Measurements from ENCODE around the gene RAD51B. TPM values are rescaled to one million over a fixed set of nuclear protein-coding genes. Genes with fewer than 3 reads are reported as not detected.

RAD51B gene
- total and polyA plus RNA-seq, 4 experiments from 2014 or later, result 22.0 to 35.7 (median 31.4) TPM

- Mint-ChIP-seq H3K27me3 (no peaks in the 10 kb centered on the region), H3K4me3 (no peak overlapping the region), H3K9me3 (peaks cover 0 to 7% (median under 1%) of the 10 kb centered on the region in 8 donors), H3K27ac (peak overlapping the region in 2 of 7 donors; percentile 13 to 80), H3K4me1 (peaks cover 0 to 4% (median 0%) of the 10 kb centered on the region in 4 donors), H3K36me3 (no peaks in the 10 kb centered on the region)
- Histone ChIP-seq H3K4me3 (ENCODE audit: low read length in 2 of 2) (no peak overlapping the region), H3K27me3 (ENCODE audit: insufficient read depth, low read length) (no peaks in the 10 kb centered on the region), H3K4me1 (ENCODE audit: insufficient read depth, low read length) (peaks cover 8% of the 10 kb centered on the region), H3K9me3 (ENCODE audit: control insufficient read depth in 1 of 2, low read length in 2 of 2) (no peaks in the 10 kb centered on the region), H3K36me3 (ENCODE audit: insufficient read depth, low read length) (no peaks in the 10 kb centered on the region), H3K27ac (ENCODE audit: low read depth, low read length) (no peak overlapping the region)
- intact Hi-C loops (cut with micrococcal nuclease), result no loop called here
- CTCF ChIA-PET (ENCODE audit: partially characterized antibody), result interaction anchor here (1.0 to 1.1 kb wide), 2 partner anchors 20 to 87 kb away, joined by 3 read pairs; no protein-coding TSS in a partner anchor
- DNase-seq, result no peak
- POLR2A ChIA-PET (ENCODE audit: partially characterized antibody), result interaction anchor here (1.4 to 1.5 kb wide), 2 partner anchors 11 to 80 kb away, joined by 4 to 6 read pairs; no protein-coding TSS in a partner anchor
Measured at GRCh38 chr14:68701001-68701741, 881.6 kb downstream of the RAD51B start.

GRCh38 chr14:68702135-68702534 is 882.6 kb downstream of the RAD51B start:
- Histone ChIP-seq H3K9me3 (ENCODE audit: control insufficient read depth in 1 of 2, low read length in 2 of 2) (no peaks in the 10 kb centered on the region), H3K4me3 (ENCODE audit: low read length in 2 of 2) (no peak overlapping the region), H3K36me3 (ENCODE audit: insufficient read depth, low read length) (no peaks in the 10 kb centered on the region), H3K27ac (ENCODE audit: low read depth, low read length) (no peak overlapping the region), H3K4me1 (ENCODE audit: insufficient read depth, low read length) (peaks cover 8% of the 10 kb centered on the region), H3K27me3 (ENCODE audit: insufficient read depth, low read length) (no peaks in the 10 kb centered on the region)
- H3K27ac Mint-ChIP-seq, result no peak overlapping the region
- DNase-seq, result no peak
- H3K27me3 Mint-ChIP-seq, result no peaks in the 10 kb centered on the region
- ChIA-PET CTCF (ENCODE audit: partially characterized antibody) (no interaction called here), POLR2A (ENCODE audit: partially characterized antibody) (interaction anchor here (1.4 kb wide), 1 partner anchor 10 kb away, joined by 4 read pairs; no protein-coding TSS in a partner anchor)
- no peaks in the 10 kb centered on the region for H3K36me3 Mint-ChIP-seq
- peaks cover 0 to 7% (median under 1%) of the 10 kb centered on the region in 8 donors for H3K9me3 Mint-ChIP-seq
- H3K4me1 Mint-ChIP-seq, result peaks cover 0 to 5% (median 0%) of the 10 kb centered on the region in 4 donors
- intact Hi-C loops (cut with micrococcal nuclease), result no loop called here
- no peak overlapping the region for H3K4me3 Mint-ChIP-seq

DNA sequence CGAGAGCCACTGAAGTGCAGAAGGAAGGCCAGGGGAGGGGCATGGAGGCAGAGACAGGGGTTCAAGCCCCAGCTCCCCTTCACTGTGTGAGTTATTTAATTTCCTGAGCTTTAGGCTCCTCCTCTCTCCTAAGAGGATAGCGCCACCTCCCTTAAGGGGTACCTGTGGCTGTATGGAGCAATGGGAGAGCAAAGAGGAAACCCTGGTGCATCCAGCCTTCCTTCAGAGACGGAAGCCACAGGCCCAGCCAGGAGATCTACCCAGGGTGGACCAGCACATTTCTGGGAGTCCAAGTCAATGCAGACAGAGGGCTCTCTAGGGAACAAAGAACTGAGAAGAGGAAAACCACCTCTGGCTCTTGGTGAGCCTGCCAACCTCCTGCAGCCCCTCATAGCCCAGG is 883.0 kb downstream of the RAD51B start:
- intact Hi-C loops (cut with micrococcal nuclease), result no loop called here
- H3K36me3 Mint-ChIP-seq, result no peaks in the 10 kb centered on the region
- Histone ChIP-seq H3K27ac (ENCODE audit: low read depth, low read length) (no peak overlapping the region), H3K36me3 (ENCODE audit: insufficient read depth, low read length) (no peaks in the 10 kb centered on the region), H3K4me1 (ENCODE audit: insufficient read depth, low read length) (peaks cover 8% of the 10 kb centered on the region), H3K9me3 (ENCODE audit: control insufficient read depth in 1 of 2, low read length in 2 of 2) (no peaks in the 10 kb centered on the region), H3K4me3 (ENCODE audit: low read length in 2 of 2) (no peak overlapping the region), H3K27me3 (ENCODE audit: insufficient read depth, low read length) (no peaks in the 10 kb centered on the region)
- DNase-seq, result no peak
- H3K4me3 Mint-ChIP-seq, result no peak overlapping the region
- no peak overlapping the region for H3K27ac Mint-ChIP-seq
- peaks cover 0 to 7% (median under 1%) of the 10 kb centered on the region in 8 donors for H3K9me3 Mint-ChIP-seq
- H3K4me1 Mint-ChIP-seq, result peaks cover 0 to 5% (median 0%) of the 10 kb centered on the region in 4 donors
- no peaks in the 10 kb centered on the region for H3K27me3 Mint-ChIP-seq
- POLR2A ChIA-PET (ENCODE audit: partially characterized antibody), result interaction anchor here (1.4 to 1.6 kb wide), 2 partner anchors 9 to 20 kb away, joined by 4 to 5 read pairs; no protein-coding TSS in a partner anchor
- CTCF ChIA-PET (ENCODE audit: partially characterized antibody), result no interaction called here

DNA sequence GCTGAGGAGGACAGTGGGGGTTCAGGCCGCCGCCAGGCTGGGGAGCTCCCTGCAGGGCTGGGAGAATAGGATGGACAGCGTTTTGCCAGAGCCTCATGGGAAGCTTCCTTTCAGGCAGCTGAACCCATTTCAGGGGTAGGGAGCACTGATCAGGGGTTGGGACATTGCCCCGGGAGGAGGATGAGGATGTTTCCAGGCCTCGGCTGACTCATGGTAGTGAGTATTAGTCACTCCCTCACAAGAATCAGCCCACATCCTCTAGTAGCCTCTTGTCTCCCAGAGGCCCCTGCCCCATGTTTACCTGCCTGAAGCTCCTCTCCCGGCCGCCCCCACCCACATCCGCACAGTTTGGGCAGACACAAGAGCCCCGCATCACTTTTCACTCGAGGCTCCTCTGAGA is 883.5 kb downstream of the RAD51B start:
- H3K4me1 ChIP-seq (ENCODE audit: insufficient read depth, low read length), result peaks cover 8% of the 10 kb centered on the region
- intact Hi-C loops (cut with micrococcal nuclease), result no loop called here

GRCh38 chr14:68704736-68705720 is 885.4 kb downstream of the RAD51B start:
- Mint-ChIP-seq H3K27ac (peak overlapping the region in 5 of 7 donors; percentile 9 to 78 (median 54)), H3K4me1 (peaks cover 0 to 5% (median under 1%) of the 10 kb centered on the region in 4 donors), H3K36me3 (no peaks in the 10 kb centered on the region), H3K4me3 (no peak overlapping the region), H3K9me3 (peaks cover 0 to 7% (median under 1%) of the 10 kb centered on the region in 8 donors), H3K27me3 (no peaks in the 10 kb centered on the region)
- CTCF ChIA-PET (ENCODE audit: partially characterized antibody), result no interaction called here
- no peak overlapping the region for H3K27ac ChIP-seq (ENCODE audit: low read depth, low read length)
- intact Hi-C loops (cut with micrococcal nuclease), result no loop called here
- no peak for DNase-seq
- H3K9me3 ChIP-seq (ENCODE audit: control insufficient read depth in 1 of 2, low read length in 2 of 2), result no peaks in the 10 kb centered on the region
- H3K4me3 ChIP-seq (ENCODE audit: low read length in 2 of 2), result no peak overlapping the region
- peaks cover 8% of the 10 kb centered on the region for H3K4me1 ChIP-seq (ENCODE audit: insufficient read depth, low read length)
- no peaks in the 10 kb centered on the region for H3K27me3 ChIP-seq (ENCODE audit: insufficient read depth, low read length)
- no peaks in the 10 kb centered on the region for H3K36me3 ChIP-seq (ENCODE audit: insufficient read depth, low read length)
- POLR2A ChIA-PET (ENCODE audit: partially characterized antibody), result no interaction called here

More for the DNA sequence above, 883.5 kb downstream of the RAD51B start:
- H3K27ac ChIP-seq (ENCODE audit: low read depth, low read length), result no peak overlapping the region
- DNase-seq, result no peak
- POLR2A ChIA-PET (ENCODE audit: partially characterized antibody), result interaction anchor here (1.6 kb wide), 1 partner anchor 20 kb away, joined by 5 read pairs; no protein-coding TSS in a partner anchor
- H3K36me3 ChIP-seq (ENCODE audit: insufficient read depth, low read length), result no peaks in the 10 kb centered on the region
- H3K27me3 ChIP-seq (ENCODE audit: insufficient read depth, low read length), result no peaks in the 10 kb centered on the region
- no peak overlapping the region for H3K4me3 ChIP-seq (ENCODE audit: low read length in 2 of 2)
- Mint-ChIP-seq H3K27ac (peak overlapping the region in 1 of 7 donors; percentile 51), H3K4me1 (peaks cover 0 to 5% (median 0%) of the 10 kb centered on the region in 4 donors), H3K27me3 (no peaks in the 10 kb centered on the region), H3K36me3 (no peaks in the 10 kb centered on the region), H3K4me3 (no peak overlapping the region), H3K9me3 (peaks cover 0 to 7% (median under 1%) of the 10 kb centered on the region in 8 donors)
- no peaks in the 10 kb centered on the region for H3K9me3 ChIP-seq (ENCODE audit: control insufficient read depth in 1 of 2, low read length in 2 of 2)
- CTCF ChIA-PET (ENCODE audit: partially characterized antibody), result interaction anchor here (1.3 kb wide), 1 partner anchor 25 kb away, joined by 3 read pairs; no protein-coding TSS in a partner anchor

DNA sequence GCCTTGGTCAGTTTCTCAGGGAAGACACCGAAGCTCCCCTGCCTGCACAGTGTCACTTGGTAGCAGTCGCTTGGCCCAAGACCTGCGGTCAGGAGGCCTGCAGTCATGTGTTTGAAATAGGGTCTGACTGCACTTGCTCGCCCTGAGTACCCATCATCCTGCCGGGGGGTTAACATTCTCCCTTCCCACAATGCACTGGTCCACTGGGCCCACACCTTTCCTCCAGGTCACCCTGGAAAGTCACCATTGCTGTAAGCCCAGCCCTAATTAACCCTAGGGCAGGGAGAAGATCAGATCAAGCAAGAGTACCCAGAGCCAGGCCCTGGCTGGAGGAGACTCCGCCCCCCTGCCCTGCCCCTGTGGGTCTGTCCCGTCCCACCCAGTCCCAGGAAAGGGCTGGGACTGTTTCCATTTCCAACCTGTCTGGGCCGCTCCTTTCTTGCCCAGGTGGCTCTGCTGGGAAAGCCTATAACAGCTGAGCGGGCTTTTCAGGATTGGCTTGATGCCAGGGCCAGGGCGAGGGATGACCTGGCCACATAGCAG is 886.2 kb downstream of the RAD51B start:
- Mint-ChIP-seq H3K27ac (no peak overlapping the region), H3K4me3 (no peak overlapping the region), H3K4me1 (peaks cover 0 to 7% (median 3%) of the 10 kb centered on the region in 4 donors), H3K27me3 (no peaks in the 10 kb centered on the region), H3K36me3 (no peaks in the 10 kb centered on the region), H3K9me3 (peaks cover 0 to 4% (median 0%) of the 10 kb centered on the region in 8 donors)
- ChIA-PET POLR2A (ENCODE audit: partially characterized antibody) (no interaction called here), CTCF (ENCODE audit: partially characterized antibody) (no interaction called here)
- no peaks in the 10 kb centered on the region for H3K36me3 ChIP-seq (ENCODE audit: insufficient read depth, low read length)
- intact Hi-C loops (cut with micrococcal nuclease), result no loop called here
- H3K9me3 ChIP-seq (ENCODE audit: control insufficient read depth in 1 of 2, low read length in 2 of 2), result no peaks in the 10 kb centered on the region
- H3K27me3 ChIP-seq (ENCODE audit: insufficient read depth, low read length), result no peaks in the 10 kb centered on the region
- peaks cover 12% of the 10 kb centered on the region for H3K4me1 ChIP-seq (ENCODE audit: insufficient read depth, low read length)
- H3K27ac ChIP-seq (ENCODE audit: low read depth, low read length), result no peak overlapping the region
- DNase-seq, result no peak
- H3K4me3 ChIP-seq (ENCODE audit: low read length in 2 of 2), result no peak overlapping the region

All from CD4-positive, alpha-beta memory T cell (primary cell).